GM18907 (cell line): Measurements from ENCODE around the gene CSTF3.
"Not testable (repeated sequence)": the region's sequence is repeated elsewhere in the genome, so short reads cannot be mapped to it uniquely, and the experiment has no call there.

Experiments
- ATAC-seq: cut with Tn5 transposase; IDR thresholded peaks from one replicate; pipeline ENCODE4 v1.9.1; 2021; ENCODE audit warnings: mild to moderate bottlenecking, moderate library complexity; ENCODE audit not compliant: unreplicated experiment

The CSTF3 gene

GRCh38 chr11:33094157-33094556 is 67.1 kb downstream of the CSTF3 start:
- no peak for ATAC-seq

- no peak for ATAC-seq
Measured at GRCh38 chr11:33089776-33090175, 71.5 kb downstream of the CSTF3 start.

- ATAC-seq: no peak
Measured at GRCh38 chr11:33086017-33086416, 75.3 kb downstream of the CSTF3 start.

GRCh38 chr11:33083918-33084317 is 77.4 kb downstream of the CSTF3 start:
- ATAC-seq: no peak

- ATAC-seq: no peak
Measured at GRCh38 chr11:33072465-33072864, 88.8 kb downstream of the CSTF3 start.

GRCh38 chr11:33068611-33069340 is 92.5 kb downstream of the CSTF3 start:
- no peak for ATAC-seq

GRCh38 chr11:33067294-33067693 is 94.0 kb downstream of the CSTF3 start:
- ATAC-seq: no peak

GRCh38 chr11:33065445-33066178 is 95.7 kb downstream of the CSTF3 start:
- peak; percentile 64 for ATAC-seq

- ATAC-seq: no peak
Measured at GRCh38 chr11:33064866-33065265, 96.4 kb downstream of the CSTF3 start.

- no peak for ATAC-seq
Measured at GRCh38 chr11:33064033-33064825, 97.1 kb downstream of the CSTF3 start.

- ATAC-seq: peak; percentile 47
Measured at GRCh38 chr11:33063326-33063881, 97.9 kb downstream of the CSTF3 start.

- ATAC-seq: no peak
Measured at GRCh38 chr11:33062137-33062536, 99.1 kb downstream of the CSTF3 start.

- no peak for ATAC-seq
Measured at GRCh38 chr11:33060271-33060670, 101.0 kb downstream of the CSTF3 start.

- no peak for ATAC-seq
Measured at GRCh38 chr11:33059331-33060007, 101.8 kb downstream of the CSTF3 start.

- ATAC-seq: no peak
Measured at GRCh38 chr11:33057284-33057683, 104.0 kb downstream of the CSTF3 start.

GRCh38 chr11:33055375-33055774 is 105.9 kb downstream of the CSTF3 start:
- no peak for ATAC-seq

- no peak for ATAC-seq
Measured at GRCh38 chr11:33052231-33052630, 109.0 kb downstream of the CSTF3 start.

GRCh38 chr11:33049565-33050408 is 111.5 kb downstream of the CSTF3 start:
- ATAC-seq: not testable (repeated sequence)

GRCh38 chr11:33048701-33049100 is 112.6 kb downstream of the CSTF3 start:
- not testable (repeated sequence) for ATAC-seq
